Measurements from ENCODE around the gene MIAT.
A peak's percentile ranks its signal among the peaks of the same experiment; 100 is the strongest.

Gene MIAT

DNA sequence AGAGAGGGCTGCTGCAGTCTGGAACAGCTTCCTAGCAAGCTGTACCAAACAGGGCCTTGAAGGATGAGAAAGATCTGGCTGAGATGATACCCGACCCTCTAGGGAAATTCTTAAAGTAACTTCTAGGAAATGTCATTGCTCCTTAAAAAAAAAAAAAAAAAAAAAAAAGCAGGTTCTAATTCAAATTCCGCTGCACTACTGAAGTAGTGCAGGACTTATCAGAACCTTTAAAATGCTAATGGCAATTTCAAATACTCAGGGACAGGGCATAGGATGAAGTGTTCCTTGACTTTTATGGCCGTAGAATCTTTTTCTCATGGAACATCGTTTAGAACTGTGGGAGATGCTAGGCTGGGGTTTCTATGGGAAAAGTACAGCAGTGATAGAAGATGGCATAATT is 13.1 kb downstream of the MIAT start:
- no peak for DNase-seq

DNA sequence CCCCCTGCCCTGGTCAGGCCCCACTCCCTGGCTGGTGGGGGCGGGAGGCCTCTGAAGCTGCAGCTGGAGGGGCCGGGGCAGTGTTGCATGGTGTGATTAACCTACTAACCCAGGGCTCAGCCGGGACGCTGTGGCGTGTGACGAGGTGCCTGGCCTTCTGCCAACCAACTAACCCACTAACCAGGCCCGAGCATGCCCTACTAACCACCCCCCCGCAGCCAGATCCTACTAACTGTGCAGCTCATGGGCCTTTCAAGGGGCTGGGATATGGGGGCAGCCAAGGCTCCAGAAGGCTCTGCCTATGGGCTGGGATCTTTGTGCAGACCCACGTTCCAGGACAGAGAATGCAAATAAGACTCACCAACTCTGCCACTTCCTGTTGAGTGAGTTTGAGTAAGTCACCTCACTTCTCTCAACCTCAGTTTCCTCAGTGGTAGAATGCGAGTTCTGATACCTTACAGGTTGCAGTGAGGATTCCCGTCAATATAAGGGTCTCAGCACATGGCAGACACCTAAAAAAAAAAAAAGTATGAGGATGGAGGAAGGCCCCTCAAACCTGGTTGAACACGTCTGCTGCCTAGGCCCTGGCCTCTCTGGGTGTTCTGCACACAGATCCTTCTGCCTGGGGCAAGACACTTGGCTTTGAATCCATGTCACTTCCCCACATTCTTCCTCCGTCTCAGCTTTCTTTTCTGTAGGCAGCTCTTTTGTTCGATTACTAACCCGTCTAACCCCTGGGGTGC is 14.1 kb downstream of the MIAT start:
- no peak for DNase-seq

DNA sequence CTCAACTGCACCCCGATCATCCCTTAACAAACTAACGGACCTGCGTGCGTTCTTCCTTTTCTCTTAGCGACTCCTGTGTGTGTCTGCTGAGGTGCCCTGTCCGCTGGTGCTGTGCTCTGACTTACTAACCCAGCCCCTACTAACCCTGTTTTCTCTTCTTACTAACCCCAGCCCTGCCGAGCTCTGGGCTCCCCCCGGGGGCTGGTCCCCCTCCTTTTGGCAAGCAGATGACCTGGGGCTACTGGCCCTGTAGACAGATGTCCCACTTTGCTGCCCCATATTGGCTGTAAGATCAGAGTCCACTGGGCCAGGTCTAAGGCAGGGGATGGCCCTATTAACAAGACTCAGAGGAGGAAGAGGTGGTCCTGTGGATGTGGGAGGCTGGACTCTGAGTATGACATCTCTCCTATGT is 14.7 kb downstream of the MIAT start:
- DNase-seq: no peak

DNA sequence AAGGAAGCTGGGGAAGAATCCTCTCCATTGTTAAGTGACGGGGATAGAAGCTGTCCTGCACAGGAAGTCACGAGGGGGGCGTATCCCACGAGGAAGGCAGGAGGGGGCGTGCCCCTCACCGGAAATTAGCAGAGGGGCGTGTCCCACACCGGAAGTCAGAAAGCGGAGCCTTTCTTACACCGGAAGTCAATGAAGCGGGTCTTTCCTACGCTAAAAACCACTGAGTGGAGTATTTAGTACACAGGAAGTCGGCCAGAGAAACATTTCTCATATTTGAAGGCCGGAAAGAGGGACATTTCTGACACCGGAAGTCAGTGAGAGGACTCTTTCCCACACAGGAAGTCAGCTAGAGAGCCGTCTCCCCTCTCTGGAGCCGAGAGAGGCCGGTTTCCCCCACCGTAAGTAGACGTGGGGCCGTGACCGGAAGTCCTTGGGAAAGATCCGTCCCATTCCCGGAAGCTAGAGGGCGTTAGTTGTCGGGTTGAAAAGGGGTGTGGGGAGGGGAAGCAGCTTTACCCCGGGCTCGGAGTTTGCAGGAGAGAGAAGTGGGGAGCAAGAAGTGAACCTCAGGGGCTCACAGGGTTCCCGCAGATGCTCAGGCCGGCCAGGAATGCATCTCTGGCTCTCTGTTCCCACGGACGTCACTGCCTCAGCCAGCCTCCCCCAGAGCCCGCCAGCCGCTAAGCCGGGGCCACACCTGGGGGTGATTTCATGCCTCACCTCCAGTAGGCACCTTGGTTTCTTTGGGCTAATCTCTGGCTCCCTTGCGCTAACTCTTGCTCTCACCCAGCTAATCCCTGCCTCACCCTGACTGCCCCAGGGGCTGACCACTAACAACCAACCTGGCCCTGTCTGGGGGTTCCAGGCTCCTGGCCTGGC is 15.4 kb downstream of the MIAT start:
- peak; percentile 92 for DNase-seq

DNA sequence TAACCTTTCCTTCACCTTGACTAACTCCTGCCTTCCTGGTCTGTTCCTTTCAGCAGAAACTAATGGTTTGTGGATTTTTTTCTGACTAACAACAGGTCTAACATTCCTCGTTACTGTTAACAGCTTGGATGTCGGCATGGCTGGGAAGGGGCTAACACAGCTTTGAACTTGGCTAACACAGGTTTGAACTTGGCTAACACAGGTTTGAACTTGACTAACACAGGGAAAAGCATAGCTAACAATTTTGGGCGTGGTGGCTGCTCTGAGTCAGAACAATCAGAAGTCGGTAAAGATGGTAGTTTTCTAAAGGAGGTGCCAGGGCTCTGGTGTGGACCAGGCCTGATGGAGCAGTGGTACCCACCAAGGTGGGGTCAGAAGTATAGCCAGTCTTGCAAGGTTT is 16.1 kb downstream of the MIAT start:
- peak; percentile 3 for DNase-seq

DNA sequence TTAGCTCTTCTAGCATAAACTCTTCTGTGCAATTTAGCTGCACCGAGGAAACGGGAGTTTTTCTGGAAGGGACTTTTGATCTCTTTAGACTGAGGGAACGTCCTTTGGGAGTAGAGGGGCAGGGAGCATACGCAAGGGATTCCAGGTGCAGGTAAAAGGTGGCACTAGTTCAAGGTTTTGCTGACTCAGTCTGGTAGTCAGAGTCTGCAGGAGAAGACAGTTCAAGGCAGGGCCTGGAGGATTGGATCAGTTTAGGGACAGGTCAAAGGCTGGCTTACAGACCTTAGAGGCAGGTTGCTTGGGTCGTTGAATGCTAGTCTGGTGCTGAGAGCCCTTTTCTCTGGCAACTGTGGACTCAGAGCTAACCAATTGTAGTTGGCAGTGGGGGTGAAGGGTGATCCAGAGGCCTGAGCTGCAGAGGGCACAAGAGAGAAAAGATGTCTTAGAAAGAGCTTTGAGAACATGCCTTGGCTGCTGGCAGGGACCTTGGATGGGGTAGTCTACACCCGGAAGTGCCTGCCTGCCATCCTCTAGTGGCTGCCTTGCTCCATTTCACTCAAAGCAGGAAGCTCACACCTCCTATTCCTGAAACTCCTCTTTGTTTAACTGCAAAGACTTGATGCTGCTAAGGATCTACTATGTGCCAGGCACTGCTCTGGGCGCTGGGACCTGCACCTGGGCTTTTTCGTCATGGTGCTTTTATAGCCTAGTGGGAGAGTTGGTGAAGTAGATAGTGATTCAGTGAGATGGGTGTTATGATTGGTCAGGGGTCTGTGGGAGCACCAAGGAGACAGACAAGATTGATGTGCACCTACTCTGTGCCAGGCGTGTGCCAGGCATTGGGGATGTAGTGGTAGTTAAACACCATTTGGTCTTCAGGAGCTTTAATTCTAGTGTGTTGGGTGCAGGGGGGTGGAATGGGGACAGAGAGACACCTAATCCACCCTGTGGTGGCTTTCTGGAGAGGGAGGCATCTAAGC is 17.1 kb downstream of the MIAT start:
- no peak for DNase-seq

DNA sequence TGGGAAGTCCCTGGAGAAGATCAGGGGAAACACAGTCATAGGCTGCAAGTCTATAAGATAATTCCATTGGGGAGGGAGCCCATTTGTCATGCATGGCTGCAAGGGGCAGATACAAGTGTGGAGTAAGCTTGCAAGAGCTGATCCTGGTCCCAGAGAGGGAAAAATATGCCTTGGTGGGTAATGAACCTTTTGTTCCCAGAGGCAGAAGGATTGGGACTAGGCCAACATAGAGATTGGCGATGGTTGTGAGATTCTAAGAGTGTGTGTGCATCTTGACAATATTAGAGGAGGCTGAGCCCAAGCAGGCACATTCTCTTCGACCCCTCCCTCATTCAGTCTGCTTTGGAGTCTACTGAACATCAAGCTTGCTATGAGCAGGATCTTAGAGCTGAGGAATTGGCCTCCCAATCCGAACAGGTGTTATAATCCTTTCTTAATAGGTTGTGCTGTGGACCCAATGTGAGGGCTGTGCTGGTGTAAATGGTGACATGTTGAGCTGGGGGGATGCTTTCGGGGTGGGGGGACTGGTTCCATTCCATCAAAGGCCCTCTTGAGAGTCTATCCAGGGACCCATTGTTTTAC is 18.4 kb downstream of the MIAT start:
- no peak for DNase-seq

DNA sequence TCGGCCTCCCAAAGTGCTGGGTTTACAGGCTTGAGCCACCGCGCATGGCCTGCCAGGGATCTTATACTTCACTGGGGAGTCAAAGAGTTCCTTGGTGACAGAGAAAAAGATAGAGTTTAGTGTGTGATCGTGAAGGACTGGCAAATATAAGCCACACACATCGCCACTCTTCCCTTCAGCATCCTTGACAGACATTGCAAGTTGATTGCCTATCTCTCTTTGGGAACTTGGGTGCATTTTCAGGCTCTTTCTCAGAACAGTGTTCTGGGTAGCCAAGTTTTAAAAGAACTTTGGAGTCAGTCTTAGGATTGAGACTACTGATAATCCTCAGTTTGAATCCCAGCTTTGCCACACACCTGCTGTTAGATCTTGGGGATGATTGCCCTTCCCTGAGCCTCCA is 19.8 kb downstream of the MIAT start:
- DNase-seq: no peak

DNA sequence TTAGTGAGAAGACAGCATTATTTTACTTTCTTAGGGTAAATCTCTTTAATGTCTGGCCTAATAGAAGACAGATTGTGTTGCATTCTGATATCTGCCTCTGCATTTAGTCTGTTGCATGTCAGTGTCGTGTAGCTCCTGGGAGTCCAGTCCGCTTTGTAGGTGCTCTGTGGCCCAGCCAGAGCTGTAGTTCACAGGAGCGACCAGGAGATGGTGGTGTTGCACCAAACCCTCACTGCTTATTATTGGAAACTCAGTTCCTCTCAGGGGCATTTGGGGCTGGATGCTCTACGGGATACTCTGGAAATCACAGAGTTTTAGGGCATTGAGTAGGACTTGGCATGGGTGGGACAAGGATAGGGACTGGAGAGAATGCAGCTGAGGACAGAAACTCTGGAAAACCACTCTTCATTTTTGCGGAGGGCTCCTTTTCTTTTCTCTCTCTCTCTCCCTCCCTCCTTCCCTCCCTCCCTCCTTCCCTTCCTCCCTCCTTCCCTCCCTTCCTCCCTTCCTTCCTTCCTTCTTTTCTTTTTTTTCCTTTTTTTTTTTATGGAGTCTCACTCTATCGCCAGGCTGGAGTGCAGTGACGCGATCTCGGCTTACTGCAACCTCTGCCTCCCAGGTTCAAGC is 21.7 kb downstream of the MIAT start:
- peak; percentile 9 for DNase-seq

DNA sequence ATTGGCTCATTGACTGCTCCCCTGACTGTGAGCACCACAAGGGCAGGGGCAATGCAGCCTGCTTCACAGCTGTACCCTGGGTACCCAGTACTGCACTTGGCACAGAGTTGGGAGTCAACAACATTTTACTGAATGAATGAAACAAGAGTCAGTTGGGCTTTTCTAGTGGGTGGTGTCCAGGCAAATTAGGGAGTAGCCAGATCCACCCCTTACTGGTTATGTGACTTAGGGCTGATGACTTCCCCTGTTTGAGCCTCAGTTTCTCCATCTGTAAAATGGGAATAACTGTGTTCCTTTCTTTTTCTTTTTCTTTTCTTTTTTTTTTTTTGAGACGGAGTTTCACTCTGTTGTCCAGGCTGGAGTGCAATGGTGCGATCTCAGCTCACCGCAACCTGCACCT is 23.1 kb downstream of the MIAT start:
- no peak for DNase-seq

DNA sequence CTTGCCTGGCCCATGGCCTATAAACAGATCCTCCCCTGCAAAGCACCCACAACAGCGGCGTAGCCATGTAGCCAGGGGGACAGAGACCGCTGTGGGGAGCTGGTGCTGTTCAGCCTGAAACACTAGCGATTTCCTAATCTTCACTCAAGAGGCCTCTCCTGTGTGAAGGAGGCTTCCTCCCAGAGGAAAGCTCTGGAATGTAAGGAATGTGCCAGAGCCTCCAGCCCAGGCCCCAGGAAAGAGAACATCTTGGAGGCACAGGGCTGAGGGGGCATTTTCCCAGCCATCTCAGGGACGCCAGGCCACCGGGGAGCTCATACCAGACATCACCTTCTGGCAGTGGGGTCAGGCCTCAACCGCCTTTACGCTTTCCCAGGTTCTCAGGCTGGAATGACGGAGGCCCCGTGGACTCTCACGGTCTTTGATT is 24.0 kb downstream of the MIAT start:
- DNase-seq: no peak

DNA sequence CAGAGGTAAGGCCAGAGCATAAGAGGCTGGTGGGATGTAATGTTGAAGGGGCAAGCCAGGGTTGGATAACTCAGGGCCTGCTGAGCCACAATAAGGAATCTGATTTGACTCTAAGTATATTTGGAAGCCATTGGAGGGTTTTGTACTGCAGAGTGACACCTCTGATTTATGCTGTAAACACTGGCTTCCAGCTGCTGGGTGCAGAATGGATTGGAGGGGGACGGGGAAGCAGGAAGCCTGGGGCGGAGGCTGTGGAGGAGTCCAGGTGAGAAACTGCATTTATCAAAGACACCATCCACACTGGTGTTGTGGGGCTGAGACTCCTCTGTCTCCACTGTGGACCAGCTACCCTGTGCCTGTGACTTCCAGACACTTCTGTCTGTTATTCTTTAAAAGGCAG is 26.8 kb downstream of the MIAT start:
- no peak for DNase-seq

DNA sequence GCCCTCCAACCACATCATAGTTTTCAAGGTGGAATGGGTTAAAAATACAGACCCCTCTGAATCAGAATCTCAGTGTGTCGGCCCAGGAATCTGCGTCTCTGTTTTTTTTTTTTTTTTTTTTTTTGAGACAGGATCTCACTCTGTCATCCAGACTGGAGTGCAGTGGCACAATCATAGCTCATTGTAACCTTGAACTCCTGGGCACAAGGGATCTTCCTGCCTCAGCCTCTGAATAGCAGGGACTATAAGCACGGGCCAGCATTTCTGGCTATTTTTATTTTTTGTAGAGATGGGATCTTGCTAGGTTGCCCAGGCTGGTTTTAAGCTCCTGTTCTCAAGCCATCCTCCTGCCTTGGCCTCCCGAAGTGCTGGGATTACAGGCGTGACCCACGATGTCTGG is 28.2 kb downstream of the MIAT start:
- no peak for DNase-seq

DNA sequence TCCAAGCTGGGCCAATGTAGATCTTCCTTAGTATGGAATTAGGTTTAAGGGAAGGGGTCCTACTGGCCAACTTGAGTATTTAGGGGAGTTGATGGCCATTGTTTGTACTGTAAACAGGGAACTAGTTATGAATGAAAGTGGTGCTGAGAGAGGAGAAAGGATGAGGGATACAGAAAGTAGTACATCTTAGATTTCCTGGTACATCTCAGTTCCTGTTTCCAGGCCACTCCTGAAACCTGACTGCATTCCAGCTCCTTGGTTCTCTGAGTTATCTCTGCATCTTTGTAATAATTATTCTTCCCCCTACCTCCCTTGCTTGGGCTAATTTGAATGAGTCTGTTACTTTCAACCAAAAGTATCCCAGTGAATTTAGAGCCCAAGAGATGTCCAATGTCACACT is 30.1 kb downstream of the MIAT start:
- no peak for DNase-seq

DNA sequence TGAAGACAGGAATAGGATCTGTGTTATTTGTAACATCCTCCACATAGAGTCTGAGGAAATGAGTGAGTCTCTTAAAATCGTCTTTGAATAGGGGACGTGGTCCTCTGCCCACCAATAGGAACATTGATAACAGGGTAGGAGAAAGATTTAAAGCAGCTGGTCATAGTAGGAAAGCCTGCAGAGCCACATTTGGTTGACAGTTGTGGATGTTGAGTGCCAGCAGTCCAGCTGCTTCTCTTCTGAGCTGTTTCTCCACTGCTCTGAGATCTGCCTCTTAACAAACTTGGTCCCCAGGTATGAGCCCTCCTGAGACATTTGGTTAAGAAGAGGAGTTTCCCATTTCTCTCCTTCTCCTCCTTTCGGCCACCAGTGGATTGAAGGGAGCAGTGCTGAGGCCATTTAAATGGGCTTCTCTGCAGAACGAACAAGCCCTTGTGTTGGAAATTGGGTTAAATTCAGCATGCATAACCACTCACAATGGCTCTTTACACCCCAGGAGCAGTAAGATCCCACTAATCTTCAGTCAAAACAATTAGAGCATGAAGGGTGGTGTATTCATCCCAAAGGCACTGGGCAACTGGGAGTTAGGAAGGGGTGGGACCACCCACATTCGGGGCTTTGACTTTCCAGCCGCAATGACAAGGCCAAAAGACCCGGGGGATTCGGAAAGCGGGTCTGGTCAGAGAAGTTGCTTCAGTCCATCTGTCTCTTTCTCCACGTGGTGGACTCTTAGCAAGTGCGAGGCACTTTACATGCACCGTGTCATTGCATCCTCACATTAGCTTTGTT is 32.3 kb downstream of the MIAT start:
- no peak for DNase-seq

DNA sequence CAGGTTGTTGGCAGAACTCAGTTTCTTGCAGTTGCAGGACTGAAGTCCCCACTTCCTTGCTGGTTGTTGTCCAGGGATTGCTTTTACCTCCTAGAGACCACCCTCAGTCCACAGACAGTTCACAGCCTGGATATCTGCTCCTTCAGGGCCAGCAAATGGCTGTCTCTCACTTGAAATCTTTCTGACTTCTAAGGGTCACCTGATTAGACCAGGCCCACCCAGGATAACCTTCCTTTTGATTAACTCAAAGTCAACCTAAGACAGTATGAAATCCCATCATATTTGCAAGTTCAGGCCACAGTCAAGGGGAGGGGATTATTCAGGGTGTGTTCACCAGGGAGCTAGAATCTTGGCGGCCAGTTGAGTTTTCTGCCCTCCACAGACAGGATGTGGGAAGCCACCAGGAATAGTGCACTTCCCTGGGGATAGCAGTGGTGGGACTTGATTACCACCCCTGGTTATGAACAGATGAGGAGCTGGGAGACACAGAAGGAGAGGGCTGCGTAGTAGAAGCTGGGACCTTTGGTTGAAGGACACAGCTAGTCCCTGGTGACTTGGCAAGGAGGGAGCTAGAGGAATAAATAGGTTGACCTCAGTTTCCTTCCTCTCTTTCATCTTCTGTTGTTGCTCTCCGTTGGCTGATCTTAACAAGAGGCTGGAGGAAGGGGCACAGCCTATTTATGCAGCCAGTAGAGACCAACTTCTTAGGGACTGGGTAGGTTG is 33.4 kb downstream of the MIAT start:
- no peak for DNase-seq

DNA sequence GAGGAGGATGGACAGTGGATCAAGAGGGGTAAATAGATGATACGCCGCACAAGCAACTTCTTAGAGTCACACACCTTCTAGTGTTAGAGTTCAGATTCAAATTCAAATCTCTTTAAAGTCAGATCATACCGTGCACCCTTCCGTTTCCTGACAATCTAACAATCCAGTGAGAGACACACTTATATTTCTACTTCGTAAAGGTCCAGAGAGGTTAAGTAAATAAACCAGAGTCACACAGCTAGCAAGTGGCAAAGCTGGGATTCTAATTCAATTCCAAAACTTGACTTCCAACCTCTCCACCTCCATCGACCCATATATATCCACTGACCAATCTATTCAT is 34.0 kb downstream of the MIAT start:
- no peak for DNase-seq

DNA sequence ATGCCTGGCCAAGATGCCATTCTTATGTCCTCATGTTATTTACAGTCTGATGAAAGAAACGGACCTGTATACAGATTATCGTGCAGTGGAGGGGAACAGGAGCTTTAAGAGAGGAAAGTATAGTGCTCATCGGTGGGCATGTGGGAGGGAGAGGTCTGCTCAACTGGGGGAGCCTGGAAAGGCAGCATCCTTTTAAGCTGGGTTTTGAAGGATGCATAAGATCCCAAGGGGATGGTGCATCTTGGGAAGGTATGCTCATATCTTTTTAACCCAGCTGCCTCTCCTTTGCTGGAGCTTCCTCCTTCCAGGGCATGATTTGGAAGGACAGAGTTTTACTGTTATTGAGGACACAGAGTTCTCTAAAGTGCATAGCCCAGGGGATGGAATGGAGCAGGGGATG is 34.8 kb downstream of the MIAT start:
- no peak for DNase-seq

DNA sequence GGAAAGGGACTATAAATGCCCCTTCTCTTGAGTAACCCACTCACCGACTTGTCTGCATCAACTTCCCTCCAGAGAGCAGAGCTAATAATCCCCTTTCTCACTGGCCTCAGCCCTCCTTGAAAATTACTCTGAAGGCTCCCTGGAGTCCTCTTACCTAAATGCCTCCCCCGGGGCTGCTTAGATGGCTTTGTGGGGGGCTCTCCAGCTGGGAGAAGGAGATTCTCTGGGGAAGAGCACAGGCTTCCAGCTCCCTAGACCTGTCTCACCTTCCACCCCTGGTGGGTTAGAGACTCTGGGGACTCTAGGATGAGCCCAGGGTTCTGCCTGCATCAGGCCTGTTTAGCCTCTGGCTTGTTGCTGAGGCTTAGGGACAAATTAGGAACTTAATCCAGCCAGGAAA is 39.8 kb downstream of the MIAT start:
- DNase-seq: no peak

DNA sequence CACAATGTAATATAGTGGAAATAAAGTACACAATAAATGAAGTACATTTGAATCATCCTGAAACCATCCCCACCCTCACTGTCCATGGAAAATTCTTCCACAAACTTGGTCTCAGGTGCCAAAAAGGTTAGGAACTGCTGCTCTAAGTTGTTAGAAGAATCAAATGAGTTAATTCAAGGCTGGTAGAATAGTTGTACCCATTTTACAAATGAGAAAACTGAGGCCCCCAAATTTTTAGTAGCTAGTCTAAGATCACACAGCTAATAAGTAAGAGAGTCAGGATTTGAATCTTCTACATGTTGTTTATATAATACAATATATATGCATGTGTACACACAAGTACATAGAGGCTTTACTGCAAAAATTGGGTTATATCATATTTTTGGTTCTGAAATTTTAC is 43.1 kb downstream of the MIAT start:
- DNase-seq: no peak

DNA sequence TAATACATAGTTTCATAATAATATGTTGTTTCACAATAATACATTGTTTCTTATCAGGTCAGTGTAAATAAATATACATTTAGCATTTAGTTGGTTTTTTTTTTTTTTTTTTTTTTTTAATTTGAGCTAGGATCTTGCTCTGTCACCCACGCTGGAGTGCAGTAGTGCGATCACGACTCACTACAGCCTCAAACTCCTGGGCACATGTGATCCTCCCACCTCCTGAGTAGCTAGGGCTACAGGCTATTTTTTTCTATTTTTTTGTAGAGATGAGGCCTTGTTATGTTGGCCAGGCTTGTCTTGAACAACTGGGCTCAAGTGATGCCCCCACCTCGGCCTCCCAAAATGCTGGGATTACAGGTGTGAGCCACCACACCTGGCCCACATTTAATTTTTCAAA is 43.5 kb downstream of the MIAT start:
- DNase-seq: no peak

Measured in DMS79 treated with DMSO at 0.1 percent for 48 hours (cell line).